Nephron (organoid): Measurements from ENCODE around the gene BCO1.

Experiments used
- H3K27ac Mint-ChIP-seq, 3 experiments: 2 replicates each; pipeline ENCODE4 v1.8.0; 2020; ENCODE audit warnings: mixed read lengths in 3 of 3, mild to moderate bottlenecking in 2 of 3, moderate library complexity in 1 of 3
- H3K27me3 Mint-ChIP-seq: 2 replicates; pipeline ENCODE4 v1.8.0; 2021; ENCODE audit warnings: low read depth, mild to moderate bottlenecking, moderate library complexity, mixed read lengths
- H3K36me3 Mint-ChIP-seq: 2 replicates; pipeline ENCODE4 v1.8.0; 2020; ENCODE audit warnings: low read depth, mixed read lengths
- H3K4me1 Mint-ChIP-seq: 2 replicates; pipeline ENCODE4 v1.8.0; 2020; ENCODE audit warnings: mixed read lengths
- H3K4me3 Mint-ChIP-seq, 3 experiments: 2 replicates each; pipeline ENCODE4 v1.8.0; 2020; ENCODE audit warnings: mild to moderate bottlenecking in 3 of 3, mixed read lengths in 3 of 3, moderate library complexity in 2 of 3
- H3K9me3 Mint-ChIP-seq: 2 replicates; pipeline ENCODE4 v1.8.0; 2020; ENCODE audit warnings: mixed read lengths
- TF ChIP-seq, protein P1 (sequence below), 3 experiments: fragments of 200-600 bp; sonication (generic); IDR thresholded peaks; one replicate each; pipeline ENCODE4 v1.5.0; 2021; ENCODE audit warnings: antibody characterized with exemption in 3 of 3; ENCODE audit not compliant: unreplicated experiment in 3 of 3

BCO1 gene

DNA sequence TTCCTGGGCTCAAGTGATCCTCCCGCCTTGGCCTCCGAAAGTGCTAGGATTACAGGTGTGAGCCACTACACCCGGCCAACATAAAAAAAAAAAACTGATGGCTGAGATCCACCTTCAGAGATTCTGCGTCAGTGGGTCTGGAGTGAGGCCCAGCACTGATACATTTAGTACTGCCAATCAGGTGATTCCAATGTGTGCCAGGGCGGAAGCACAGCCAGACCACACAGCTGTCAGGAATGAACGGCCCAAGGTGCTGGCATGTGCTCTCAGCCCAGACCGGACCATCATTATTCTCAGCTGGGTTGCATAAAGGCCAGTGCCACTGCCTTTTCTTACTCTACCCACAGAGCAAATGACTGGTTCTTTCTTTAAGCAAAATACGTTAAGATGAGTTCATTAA lies 1.2 kb upstream of the BCO1 start:
- peak overlapping the region; percentile 94 to 95 (median 94) for H3K27ac Mint-ChIP-seq
- H3K4me1 Mint-ChIP-seq = peaks cover 24% of the 10 kb centered on the region
- TF ChIP-seq, protein P1, sequence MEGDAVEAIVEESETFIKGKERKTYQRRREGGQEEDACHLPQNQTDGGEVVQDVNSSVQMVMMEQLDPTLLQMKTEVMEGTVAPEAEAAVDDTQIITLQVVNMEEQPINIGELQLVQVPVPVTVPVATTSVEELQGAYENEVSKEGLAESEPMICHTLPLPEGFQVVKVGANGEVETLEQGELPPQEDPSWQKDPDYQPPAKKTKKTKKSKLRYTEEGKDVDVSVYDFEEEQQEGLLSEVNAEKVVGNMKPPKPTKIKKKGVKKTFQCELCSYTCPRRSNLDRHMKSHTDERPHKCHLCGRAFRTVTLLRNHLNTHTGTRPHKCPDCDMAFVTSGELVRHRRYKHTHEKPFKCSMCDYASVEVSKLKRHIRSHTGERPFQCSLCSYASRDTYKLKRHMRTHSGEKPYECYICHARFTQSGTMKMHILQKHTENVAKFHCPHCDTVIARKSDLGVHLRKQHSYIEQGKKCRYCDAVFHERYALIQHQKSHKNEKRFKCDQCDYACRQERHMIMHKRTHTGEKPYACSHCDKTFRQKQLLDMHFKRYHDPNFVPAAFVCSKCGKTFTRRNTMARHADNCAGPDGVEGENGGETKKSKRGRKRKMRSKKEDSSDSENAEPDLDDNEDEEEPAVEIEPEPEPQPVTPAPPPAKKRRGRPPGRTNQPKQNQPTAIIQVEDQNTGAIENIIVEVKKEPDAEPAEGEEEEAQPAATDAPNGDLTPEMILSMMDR (IDR thresholded peaks at IDR 0.05; ENCODE audit: unreplicated experiment in 3 of 3) = no peak
- H3K36me3 Mint-ChIP-seq = no peaks in the 10 kb centered on the region
- peaks cover 3% of the 10 kb centered on the region for H3K27me3 Mint-ChIP-seq
- H3K9me3 Mint-ChIP-seq = no peaks in the 10 kb centered on the region
- H3K4me3 Mint-ChIP-seq = peak overlapping the region in 1 of 3 experiments; percentile 16

DNA sequence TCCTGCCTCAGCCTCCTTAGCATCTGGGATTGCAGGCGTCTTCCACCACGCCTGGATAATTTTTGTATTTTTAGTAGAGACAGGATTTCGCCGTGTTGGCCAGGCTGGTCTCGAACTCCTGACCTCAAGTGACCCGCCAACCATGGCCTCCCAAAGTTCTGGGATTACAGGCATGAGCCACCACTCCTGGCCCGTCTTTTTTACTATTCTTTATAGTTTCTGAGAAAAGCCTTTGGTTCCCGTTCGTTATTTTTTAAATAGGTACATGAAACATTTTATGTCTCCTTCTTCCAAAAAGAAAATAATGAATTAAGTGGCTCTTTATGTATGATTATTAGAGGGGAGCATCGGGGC lies 570 bp upstream of the BCO1 start:
- Mint-ChIP-seq H3K4me1 (peaks cover 24% of the 10 kb centered on the region), H3K4me3 (peak overlapping the region; percentile 72 to 77 (median 76)), H3K9me3 (no peaks in the 10 kb centered on the region), H3K27me3 (peaks cover 3% of the 10 kb centered on the region), H3K27ac (peak overlapping the region; percentile 94 to 95 (median 94)), H3K36me3 (no peaks in the 10 kb centered on the region)
- TF ChIP-seq, protein P1 (IDR thresholded peaks at IDR 0.05; ENCODE audit: unreplicated experiment in 3 of 3) = no peak

DNA sequence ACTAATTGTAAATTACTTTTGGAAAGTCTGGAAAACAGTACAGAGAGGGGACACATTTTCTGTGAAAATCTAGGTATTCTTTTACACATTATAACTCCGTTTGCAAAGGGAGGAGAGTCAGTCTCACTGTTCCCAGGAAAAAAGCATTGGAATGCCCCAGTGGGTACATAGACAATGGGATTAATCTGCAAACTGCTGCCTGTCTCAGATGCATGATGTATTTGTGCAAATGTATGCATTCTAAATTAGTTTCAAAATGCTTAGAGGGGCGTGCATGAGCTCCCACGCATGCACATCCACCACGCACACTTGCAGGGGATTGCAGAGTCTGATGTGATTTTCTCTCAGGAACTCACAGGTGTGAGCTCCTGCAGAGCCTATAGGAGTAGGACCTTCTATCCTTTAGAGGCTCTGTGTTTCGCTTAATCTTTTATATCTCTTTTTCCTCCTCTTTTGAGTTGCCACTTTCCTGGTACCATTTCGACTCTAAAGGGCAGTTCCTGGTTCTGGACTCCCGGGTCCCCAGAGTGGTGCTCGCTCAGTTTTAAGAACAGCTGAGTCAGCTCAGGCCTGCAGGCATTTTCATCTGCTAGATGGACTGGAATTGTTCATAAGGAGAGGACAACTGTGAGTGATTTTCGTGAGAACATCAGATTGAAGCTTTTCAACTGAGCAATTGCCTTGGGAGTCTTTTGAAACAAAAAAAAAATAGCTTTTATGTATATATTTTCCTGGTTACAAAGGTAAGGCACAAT lies 1.1 kb downstream of the BCO1 start:
- TF ChIP-seq, protein P1 (IDR thresholded peaks at IDR 0.05; ENCODE audit: unreplicated experiment in 3 of 3) = no peak
- H3K4me3 Mint-ChIP-seq = peak overlapping the region in 2 of 3 experiments; percentile 67 to 77
- H3K9me3 Mint-ChIP-seq = no peaks in the 10 kb centered on the region
- H3K27ac Mint-ChIP-seq = peak overlapping the region; percentile 8 to 94 (median 94)
- H3K4me1 Mint-ChIP-seq = peaks cover 24% of the 10 kb centered on the region
- no peaks in the 10 kb centered on the region for H3K36me3 Mint-ChIP-seq
- peaks cover 12% of the 10 kb centered on the region for H3K27me3 Mint-ChIP-seq

DNA sequence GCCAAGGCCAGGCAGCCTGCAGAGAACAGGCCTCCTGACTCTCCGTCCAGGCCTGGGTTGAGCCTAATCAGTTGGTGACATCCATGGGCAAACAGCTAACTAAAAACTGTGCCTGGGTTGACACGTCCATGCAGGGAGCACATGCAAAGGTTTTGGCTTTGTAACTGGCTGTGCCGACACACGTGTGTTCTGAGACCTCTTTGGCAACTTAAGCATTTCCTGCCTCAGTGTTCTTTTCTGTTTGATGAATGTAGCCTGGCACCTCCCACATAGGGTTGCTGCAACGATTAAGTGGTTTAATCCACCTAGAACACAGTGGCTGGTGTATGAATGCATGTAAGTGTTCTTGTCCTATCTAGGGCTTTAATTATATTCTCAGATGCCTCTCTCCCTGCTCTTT lies 3.2 kb downstream of the BCO1 start:
- no peaks in the 10 kb centered on the region for H3K9me3 Mint-ChIP-seq
- H3K4me1 Mint-ChIP-seq = peaks cover 24% of the 10 kb centered on the region
- TF ChIP-seq, protein P1 (IDR thresholded peaks at IDR 0.05; ENCODE audit: unreplicated experiment in 3 of 3) = no peak
- H3K27ac Mint-ChIP-seq = no peak overlapping the region
- H3K36me3 Mint-ChIP-seq = no peaks in the 10 kb centered on the region
- H3K4me3 Mint-ChIP-seq = no peak overlapping the region
- H3K27me3 Mint-ChIP-seq = peaks cover 15% of the 10 kb centered on the region

DNA sequence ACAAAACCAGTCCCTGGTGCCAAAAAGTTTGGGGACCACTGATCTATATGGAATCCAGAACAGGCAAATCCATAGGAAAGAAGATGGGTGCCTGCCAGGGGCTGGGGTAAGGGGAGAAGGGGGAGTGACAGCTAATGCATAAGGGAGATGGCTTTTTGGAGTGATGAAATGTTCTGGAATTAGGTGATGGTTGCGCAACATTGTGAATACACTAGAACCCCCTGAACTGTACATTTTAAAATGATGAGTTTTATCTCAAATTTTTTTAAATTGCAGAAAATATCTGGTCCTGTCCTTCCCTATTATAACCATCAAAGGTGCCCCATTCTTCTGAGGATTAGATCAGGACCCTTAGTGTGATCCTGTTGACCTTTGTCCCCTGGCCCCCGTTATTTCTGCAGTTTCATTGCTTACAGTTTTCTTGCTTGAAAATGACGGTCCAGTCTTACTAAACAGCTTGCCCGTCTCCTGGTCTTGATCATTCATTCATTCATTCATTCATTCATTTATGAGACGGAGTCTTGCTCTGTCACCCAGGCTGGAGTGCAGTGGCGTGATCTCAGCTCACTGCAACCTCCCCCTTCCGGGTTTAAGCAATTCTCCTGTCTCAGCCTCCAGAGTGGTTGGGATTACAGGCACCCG lies 4.6 kb downstream of the BCO1 start:
- no peak overlapping the region for H3K4me3 Mint-ChIP-seq
- TF ChIP-seq, protein P1 (IDR thresholded peaks at IDR 0.05; ENCODE audit: unreplicated experiment in 3 of 3) = no peak
- no peaks in the 10 kb centered on the region for H3K36me3 Mint-ChIP-seq
- peaks cover 18% of the 10 kb centered on the region for H3K27me3 Mint-ChIP-seq
- H3K9me3 Mint-ChIP-seq = no peaks in the 10 kb centered on the region
- no peak overlapping the region for H3K27ac Mint-ChIP-seq
- peaks cover 16% of the 10 kb centered on the region for H3K4me1 Mint-ChIP-seq
